Mesendoderm (in vitro differentiated cells): Measurements from ENCODE around the gene CEPT1.

Experiments
- DNase-seq: peaks from one replicate; pipeline ENCODE4 v3.0.0; 2013
- H2AK5ac ChIP-seq: 2 replicates; pipeline ENCODE4 v1.6.1; 2013; ENCODE audit warnings: low read length, inconsistent platforms
- H2BK120ac ChIP-seq: 2 replicates; pipeline ENCODE4 v1.6.1; 2013; ENCODE audit warnings: low read depth, mild to moderate bottlenecking, low read length, moderate library complexity, mixed read lengths
- H2BK15ac ChIP-seq: replicated peaks from 2 replicates; pipeline ENCODE4 v1.6.1; 2013; ENCODE audit warnings: low read depth, mild to moderate bottlenecking, moderate library complexity
- H2BK5ac ChIP-seq: 2 replicates; pipeline ENCODE4 v1.6.1; 2013; ENCODE audit warnings: low read length, inconsistent platforms
- H3K18ac ChIP-seq: 2 replicates; pipeline ENCODE4 v1.6.1; 2013; ENCODE audit warnings: mild to moderate bottlenecking, low read length, mixed read lengths
- H3K23ac ChIP-seq: one replicate; pipeline ENCODE4 v1.6.1; 2013; ENCODE audit warnings: low read length
- H3K27ac ChIP-seq: 2 replicates; pipeline ENCODE4 v1.5.1; 2013; ENCODE audit warnings: low read depth, mild to moderate bottlenecking, inconsistent platforms, low read length, moderate library complexity
- H3K27me3 ChIP-seq: 2 replicates; pipeline ENCODE4 v1.6.1; 2013; ENCODE audit warnings: low read length, control low read depth, mild to moderate bottlenecking, inconsistent platforms; ENCODE audit not compliant: insufficient read depth, poor library complexity
- H3K36me3 ChIP-seq: 2 replicates; pipeline ENCODE4 v1.6.1; 2013; ENCODE audit warnings: low read length, inconsistent platforms; ENCODE audit not compliant: control insufficient read depth, insufficient read depth
- H3K4ac ChIP-seq: one replicate; pipeline ENCODE4 v1.6.1; 2013; ENCODE audit warnings: low read depth, mild to moderate bottlenecking, low read length, moderate library complexity
- H3K4me1 ChIP-seq: 2 replicates; pipeline ENCODE4 v1.6.1; 2013; ENCODE audit warnings: low read depth, low read length, inconsistent platforms; ENCODE audit not compliant: control insufficient read depth
- H3K4me2 ChIP-seq: 2 replicates; pipeline ENCODE4 v1.6.1; 2013; ENCODE audit warnings: low read length
- H3K4me3 ChIP-seq: 2 replicates; pipeline ENCODE4 v1.5.1; 2013; ENCODE audit warnings: mild to moderate bottlenecking, low read length
- H3K56ac ChIP-seq: one replicate; pipeline ENCODE4 v1.6.1; 2013; ENCODE audit warnings: low read length
- H3K79me1 ChIP-seq: 2 replicates; pipeline ENCODE4 v1.6.1; 2013; ENCODE audit warnings: low read length, inconsistent platforms
- H3K79me2 ChIP-seq: 2 replicates; pipeline ENCODE4 v1.6.1; 2013; ENCODE audit warnings: mild to moderate bottlenecking, low read length; ENCODE audit not compliant: control insufficient read depth, insufficient read depth
- H3K9ac ChIP-seq: 2 replicates; pipeline ENCODE4 v1.6.1; 2013; ENCODE audit warnings: low read length, inconsistent platforms
- H4K5ac ChIP-seq: one replicate; pipeline ENCODE4 v1.6.1; 2013; ENCODE audit warnings: low read length
- H4K8ac ChIP-seq: one replicate; pipeline ENCODE4 v1.6.1; 2013; ENCODE audit warnings: low read depth, mild to moderate bottlenecking, control low read depth, low read length, moderate library complexity
- WGBS: extraction: QIAGEN DNeasy Blood & Tissue Kit; methylation state at CpG from one replicate; pipeline ENCODE4 v1.1.7; 2013; ENCODE audit warnings: low lambda C conversion rate, missing lambda C conversion rate; ENCODE audit not compliant: insufficient coverage; ENCODE audit errors: extremely low coverage; 5-methylcytosine and 5-hydroxymethylcytosine counted together

Gene CEPT1

DNA sequence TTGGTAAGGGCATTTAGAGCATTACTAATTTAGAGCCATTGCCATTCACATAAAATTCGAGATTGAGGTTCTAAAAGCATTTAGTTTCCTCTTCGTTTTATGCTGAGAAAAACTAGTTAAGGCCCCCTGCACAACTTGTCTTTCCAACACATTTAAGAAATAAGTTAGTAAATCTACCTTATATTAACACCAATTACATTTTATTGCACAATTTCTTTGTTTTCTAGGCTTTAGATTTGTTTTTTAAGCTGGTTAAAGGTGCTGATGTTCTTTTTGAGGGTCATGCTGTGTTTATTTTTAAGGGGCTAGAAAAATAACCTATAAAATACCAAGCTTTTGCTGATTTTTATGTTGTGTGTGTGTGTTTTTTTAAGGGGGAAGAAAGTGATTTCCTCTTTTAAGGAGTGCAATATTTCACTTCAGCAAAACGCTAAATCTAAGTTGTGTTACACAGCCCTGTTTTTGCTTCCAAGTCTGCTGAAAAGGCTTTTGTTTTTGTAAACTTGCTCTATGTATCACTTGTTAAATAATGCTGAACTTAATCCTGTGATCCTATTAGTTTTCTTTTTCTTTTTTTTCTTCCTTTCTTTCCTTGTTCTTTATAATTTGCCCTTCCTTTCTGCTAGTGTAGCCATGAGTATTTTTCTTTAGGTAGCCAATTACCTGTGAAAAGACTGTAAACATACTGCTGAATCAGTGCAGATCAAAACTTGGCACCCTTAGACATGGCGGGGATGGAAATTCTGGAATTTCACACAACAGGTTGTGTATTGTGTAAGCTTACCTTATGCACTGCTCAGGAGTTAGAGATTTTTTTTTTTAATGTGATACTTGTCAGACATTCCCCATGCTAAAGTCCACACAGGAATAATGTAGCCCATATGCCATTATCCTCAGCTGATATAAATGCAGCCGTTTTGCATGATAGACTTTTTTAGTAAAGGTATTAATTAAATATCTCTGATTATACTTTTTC lies 1.5 kb downstream of the CEPT1 start:
- Histone ChIP-seq H3K56ac (peak overlapping the region; percentile 17), H2BK5ac (no peak overlapping the region), H2BK120ac (no peak overlapping the region), H4K5ac (no peak overlapping the region), H3K4ac (no peak overlapping the region), H3K9ac (peak overlapping the region; percentile 35), H3K4me2 (no peak overlapping the region), H3K23ac (no peak overlapping the region), H3K18ac (no peak overlapping the region), H2AK5ac (no peak overlapping the region), H4K8ac (no peak overlapping the region), H3K79me1 (peaks cover 14% of the 10 kb centered on the region), H3K79me2 (peaks cover 42% of the 10 kb centered on the region), H3K36me3 (no peaks in the 10 kb centered on the region), H3K27me3 (no peaks in the 10 kb centered on the region), H3K4me3 (no peak overlapping the region), H2BK15ac (no peak overlapping the region), H3K4me1 (no peaks in the 10 kb centered on the region), H3K27ac (no peak overlapping the region)
- no peak for DNase-seq
- no CpG with 5 or more reads among the region's 5 CpGs for WGBS

DNA sequence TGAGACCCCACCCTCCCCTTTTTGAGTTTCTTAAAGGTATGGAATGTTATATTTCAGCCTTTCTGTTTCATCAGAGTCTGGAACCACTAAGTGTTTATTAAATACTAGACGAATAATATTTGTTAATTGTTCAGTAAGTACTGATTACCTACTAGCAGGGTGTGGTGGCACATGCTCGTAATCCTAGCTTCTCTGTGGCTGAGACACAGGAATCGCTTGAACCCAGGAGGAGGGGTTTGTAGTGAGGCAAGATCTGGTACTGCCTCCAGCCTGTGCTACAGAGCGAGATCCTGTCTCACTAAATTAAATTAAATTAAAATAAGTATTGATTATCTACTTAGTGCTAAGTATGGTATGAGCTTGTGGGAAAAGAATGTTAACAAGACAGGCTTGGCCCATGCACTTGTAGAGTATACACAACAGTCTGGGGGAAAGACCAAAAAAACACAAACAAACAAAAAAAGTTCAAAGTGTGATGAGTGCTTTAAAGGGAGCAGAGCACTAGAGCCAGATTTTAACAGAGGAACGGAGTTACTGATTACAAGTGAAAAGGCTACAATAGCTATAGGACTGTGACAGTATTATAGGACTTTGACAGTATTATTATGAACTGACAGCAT lies 2.4 kb downstream of the CEPT1 start:
- no peaks in the 10 kb centered on the region for H3K36me3 ChIP-seq
- H2BK120ac ChIP-seq: no peak overlapping the region
- no peak overlapping the region for H3K27ac ChIP-seq
- no peak overlapping the region for H3K9ac ChIP-seq
- no peak overlapping the region for H4K5ac ChIP-seq
- no CpG with 5 or more reads among the region's 5 CpGs for WGBS
- H2BK15ac ChIP-seq: no peak overlapping the region
- no peaks in the 10 kb centered on the region for H3K27me3 ChIP-seq
- peaks cover 14% of the 10 kb centered on the region for H3K79me1 ChIP-seq
- H3K79me2 ChIP-seq: peaks cover 42% of the 10 kb centered on the region
- no peak overlapping the region for H3K18ac ChIP-seq
- H3K4me3 ChIP-seq: no peak overlapping the region
- H2AK5ac ChIP-seq: no peak overlapping the region
- no peak overlapping the region for H2BK5ac ChIP-seq
- no peak overlapping the region for H3K23ac ChIP-seq
- H3K4me1 ChIP-seq: no peaks in the 10 kb centered on the region
- no peak for DNase-seq
- H4K8ac ChIP-seq: no peak overlapping the region
- H3K56ac ChIP-seq: no peak overlapping the region
- H3K4me2 ChIP-seq: no peak overlapping the region
- H3K4ac ChIP-seq: no peak overlapping the region

DNA sequence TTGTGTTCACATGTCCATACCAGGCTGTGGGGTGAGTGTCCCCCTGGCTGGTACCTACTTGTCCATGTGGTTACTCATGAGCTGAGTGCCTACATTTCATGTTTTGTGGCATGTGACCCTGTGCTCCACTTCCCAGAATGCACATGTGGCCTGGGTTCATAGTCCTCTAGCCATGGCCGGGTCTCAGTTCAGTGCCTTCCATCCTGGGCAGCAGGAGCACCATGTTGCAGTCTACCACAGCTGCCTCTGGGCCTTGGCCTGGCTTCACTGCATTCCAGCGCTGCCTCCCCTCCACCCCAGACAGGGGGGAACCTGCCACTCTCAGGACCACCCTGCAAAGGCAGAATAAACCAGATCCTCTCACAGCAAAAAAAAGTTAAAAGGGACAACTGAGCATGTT lies 5.5 kb downstream of the CEPT1 start:
- no peaks in the 10 kb centered on the region for H3K27me3 ChIP-seq
- H3K18ac ChIP-seq: no peak overlapping the region
- H2BK120ac ChIP-seq: no peak overlapping the region
- H2BK15ac ChIP-seq: no peak overlapping the region
- no peak overlapping the region for H2AK5ac ChIP-seq
- H3K4ac ChIP-seq: no peak overlapping the region
- H3K79me1 ChIP-seq: peaks cover 16% of the 10 kb centered on the region
- no peak overlapping the region for H2BK5ac ChIP-seq
- WGBS: no CpG with 5 or more reads among the region's 2 CpGs
- no peak overlapping the region for H3K56ac ChIP-seq
- H3K4me1 ChIP-seq: no peaks in the 10 kb centered on the region
- H3K9ac ChIP-seq: no peak overlapping the region
- H3K36me3 ChIP-seq: no peaks in the 10 kb centered on the region
- H3K27ac ChIP-seq: no peak overlapping the region
- no peak overlapping the region for H3K4me3 ChIP-seq
- H3K79me2 ChIP-seq: peaks cover 41% of the 10 kb centered on the region
- H4K8ac ChIP-seq: no peak overlapping the region
- no peak overlapping the region for H3K4me2 ChIP-seq
- H3K23ac ChIP-seq: peak overlapping the region; percentile 90
- DNase-seq: no peak
- H4K5ac ChIP-seq: no peak overlapping the region

DNA sequence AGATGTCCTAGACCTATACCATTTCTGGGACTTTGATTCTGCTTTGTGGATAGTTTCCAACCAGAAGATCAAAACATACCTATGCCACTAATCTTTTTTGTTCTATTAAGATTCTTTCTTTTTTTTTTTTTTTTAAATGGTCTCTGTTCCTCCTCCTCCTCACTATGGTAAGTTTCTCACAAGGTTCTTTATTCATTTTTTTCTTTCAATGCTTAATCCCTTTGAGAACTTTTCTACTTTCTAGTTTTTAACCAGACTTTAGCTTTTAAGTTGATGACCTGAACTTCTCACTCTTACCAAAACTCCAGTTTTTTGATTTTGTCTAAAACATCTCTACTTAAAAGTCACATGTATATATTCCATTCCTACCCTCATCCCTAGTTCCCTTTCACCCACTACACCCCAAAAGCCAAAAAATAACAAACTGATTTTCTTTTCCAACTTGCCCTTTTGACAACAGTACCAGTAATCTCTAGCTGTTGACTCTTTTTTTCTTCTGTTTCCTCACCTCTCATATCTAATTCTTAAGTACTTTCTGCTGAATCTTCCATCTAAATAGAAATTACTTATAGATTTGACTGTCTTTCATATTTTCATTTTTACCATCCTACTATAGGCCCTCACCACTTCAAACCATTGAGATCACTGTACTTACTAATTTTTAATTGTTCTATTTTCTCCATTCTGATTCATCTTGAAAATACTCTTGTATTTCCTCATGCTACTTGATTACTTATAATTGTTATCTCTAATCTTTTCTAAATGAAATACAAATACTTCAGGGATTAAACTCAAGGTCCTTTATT lies 6.1 kb downstream of the CEPT1 start:
- Histone ChIP-seq H3K79me2 (peaks cover 36% of the 10 kb centered on the region), H2AK5ac (no peak overlapping the region), H3K4me3 (no peak overlapping the region), H3K56ac (no peak overlapping the region), H2BK15ac (no peak overlapping the region), H4K8ac (no peak overlapping the region), H3K4ac (no peak overlapping the region), H3K4me1 (no peaks in the 10 kb centered on the region), H2BK120ac (no peak overlapping the region), H3K36me3 (no peaks in the 10 kb centered on the region), H3K18ac (no peak overlapping the region), H3K23ac (no peak overlapping the region), H2BK5ac (no peak overlapping the region), H3K9ac (no peak overlapping the region), H3K27ac (no peak overlapping the region), H3K27me3 (no peaks in the 10 kb centered on the region), H3K4me2 (no peak overlapping the region), H4K5ac (no peak overlapping the region), H3K79me1 (peaks cover 16% of the 10 kb centered on the region)
- no peak for DNase-seq

DNA sequence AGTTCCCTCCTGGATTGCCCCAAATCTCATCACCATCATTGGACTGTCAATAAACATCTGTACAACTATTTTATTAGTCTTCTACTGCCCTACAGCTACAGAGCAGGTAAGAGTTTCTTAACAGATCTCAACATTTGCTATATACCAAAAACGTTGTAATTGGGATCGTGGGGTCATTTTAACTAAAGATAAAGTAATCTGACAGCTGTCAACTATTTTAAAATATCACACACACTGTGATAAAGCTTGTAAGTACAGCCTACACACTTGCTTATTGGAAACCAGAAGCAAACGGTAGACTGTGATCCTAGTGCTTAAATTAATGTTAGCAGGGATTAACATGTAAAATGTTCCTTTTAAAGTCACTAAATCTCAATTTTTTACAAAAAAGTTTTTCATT lies 7.9 kb downstream of the CEPT1 start:
- H3K27me3 ChIP-seq: no peaks in the 10 kb centered on the region
- peak overlapping the region; percentile 75 for H3K23ac ChIP-seq
- no peak overlapping the region for H3K4me2 ChIP-seq
- no peak overlapping the region for H3K4ac ChIP-seq
- no peak overlapping the region for H3K4me3 ChIP-seq
- H2BK15ac ChIP-seq: no peak overlapping the region
- no peak overlapping the region for H4K5ac ChIP-seq
- no peak overlapping the region for H3K27ac ChIP-seq
- no peak overlapping the region for H4K8ac ChIP-seq
- H3K18ac ChIP-seq: no peak overlapping the region
- peaks cover 13% of the 10 kb centered on the region for H3K79me1 ChIP-seq
- DNase-seq: no peak
- WGBS: no CpG with 5 or more reads among the region's 3 CpGs
- H3K9ac ChIP-seq: no peak overlapping the region
- no peaks in the 10 kb centered on the region for H3K36me3 ChIP-seq
- H2BK120ac ChIP-seq: no peak overlapping the region
- H3K4me1 ChIP-seq: no peaks in the 10 kb centered on the region
- H3K79me2 ChIP-seq: peaks cover 21% of the 10 kb centered on the region
- no peak overlapping the region for H3K56ac ChIP-seq
- H2BK5ac ChIP-seq: no peak overlapping the region
- no peak overlapping the region for H2AK5ac ChIP-seq
